Ammon's horn (tissue), 1 donor: Measurements from ENCODE around the gene LANCL2.
"Not testable (repeated sequence)": the region's sequence is repeated elsewhere in the genome, so short reads cannot be mapped to it uniquely, and the experiment has no call there.

Source experiments
- DNase-seq: peaks from one replicate; pipeline ENCODE4 v3.0.0-alpha.2; 2016; ENCODE audit warnings: low spot score

The LANCL2 gene

DNA sequence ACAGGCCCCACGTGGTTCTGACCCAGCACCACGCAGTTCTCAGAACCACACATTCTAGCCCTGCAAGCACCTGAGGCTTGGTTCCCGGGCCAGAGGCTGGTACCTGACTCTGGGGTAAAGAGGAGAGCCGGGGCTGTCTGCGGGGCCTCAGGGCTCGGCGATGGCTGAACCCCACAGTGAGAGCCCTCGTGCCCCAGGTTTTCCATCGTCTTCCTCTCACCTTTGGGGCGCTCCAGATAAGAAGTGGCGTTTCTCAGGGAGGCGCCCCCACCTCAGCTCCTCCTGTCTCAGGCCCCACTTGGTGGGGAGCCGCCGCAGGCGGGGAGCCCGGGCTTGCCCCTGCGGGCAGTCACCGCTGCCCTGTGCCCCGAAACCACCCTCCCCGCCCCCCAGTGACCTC, 2.2 kb upstream of the LANCL2 start:
- no peak for DNase-seq

DNA sequence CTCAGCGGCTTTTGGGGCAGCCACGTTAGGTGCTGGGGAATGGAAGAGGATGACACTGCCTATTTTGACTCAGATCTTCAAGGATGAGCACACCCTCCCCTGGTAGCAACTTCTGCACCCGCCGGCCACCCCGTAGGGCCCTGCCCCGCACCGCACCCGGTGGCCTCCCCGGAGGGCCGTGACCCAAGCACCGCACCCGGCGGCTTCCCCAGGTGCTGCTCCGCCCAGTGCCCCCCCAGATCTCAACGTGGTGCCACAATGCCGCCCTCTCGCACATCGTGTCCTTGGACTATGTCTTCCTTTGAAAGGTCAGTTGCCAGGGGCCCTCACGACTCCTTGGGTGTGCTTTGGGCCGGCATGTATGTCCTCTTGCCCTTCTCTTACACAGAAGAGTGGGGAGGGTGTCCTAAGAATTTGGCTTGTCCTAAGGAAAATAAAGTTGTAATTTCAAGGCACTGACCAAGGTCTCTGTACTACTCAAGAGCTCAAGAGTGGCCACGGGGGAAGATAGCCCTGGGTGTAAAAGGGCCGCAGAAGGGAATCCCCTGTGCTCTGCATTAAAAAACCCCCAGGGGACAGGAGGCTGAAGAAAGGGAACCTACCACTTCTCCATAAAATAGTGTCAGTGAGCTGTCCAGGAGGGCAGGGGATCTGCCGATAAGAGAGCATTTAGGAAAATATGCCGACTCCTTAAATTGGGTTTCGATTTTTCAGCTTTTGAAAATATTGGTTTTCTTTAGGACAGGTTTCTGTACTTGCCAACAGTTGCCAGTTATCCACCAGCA, 1.6 kb upstream of the LANCL2 start:
- no peak for DNase-seq

DNA sequence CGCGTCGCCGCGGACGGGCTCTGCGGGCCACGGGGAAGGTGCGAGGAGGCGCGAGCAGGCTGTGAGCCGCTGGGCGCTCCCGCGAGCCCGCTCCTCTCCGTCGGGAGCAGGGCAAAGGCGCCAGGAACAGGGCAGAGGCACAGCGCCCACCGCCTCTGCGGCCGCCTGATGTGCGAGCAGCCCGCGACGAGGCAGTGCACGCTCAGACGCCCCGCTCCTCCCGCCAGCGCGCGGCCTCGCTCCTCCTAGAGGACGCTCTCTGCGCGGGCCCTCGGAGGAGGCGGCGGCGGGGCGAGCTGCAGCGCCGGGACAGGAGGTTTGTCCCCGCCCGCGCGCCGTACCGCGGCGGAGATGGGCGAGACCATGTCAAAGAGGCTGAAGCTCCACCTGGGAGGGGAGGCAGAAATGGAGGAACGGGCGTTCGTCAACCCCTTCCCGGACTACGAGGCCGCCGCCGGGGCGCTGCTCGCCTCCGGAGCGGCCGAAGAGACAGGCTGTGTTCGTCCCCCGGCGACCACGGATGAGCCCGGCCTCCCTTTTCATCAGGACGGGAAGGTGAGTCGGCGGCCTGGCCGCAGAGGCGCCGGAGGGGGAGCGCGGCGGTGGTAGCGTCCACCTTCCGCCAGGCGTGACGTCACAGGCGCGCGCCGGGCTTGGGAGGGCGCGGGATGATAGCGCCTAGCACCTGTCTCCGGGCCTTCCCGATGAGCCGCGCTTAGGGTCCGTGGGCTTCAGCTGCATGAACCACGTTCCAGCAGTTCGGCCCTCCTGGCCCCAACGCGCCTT, 731 bp downstream of the LANCL2 start:
- DNase-seq = peak; percentile 96

DNA sequence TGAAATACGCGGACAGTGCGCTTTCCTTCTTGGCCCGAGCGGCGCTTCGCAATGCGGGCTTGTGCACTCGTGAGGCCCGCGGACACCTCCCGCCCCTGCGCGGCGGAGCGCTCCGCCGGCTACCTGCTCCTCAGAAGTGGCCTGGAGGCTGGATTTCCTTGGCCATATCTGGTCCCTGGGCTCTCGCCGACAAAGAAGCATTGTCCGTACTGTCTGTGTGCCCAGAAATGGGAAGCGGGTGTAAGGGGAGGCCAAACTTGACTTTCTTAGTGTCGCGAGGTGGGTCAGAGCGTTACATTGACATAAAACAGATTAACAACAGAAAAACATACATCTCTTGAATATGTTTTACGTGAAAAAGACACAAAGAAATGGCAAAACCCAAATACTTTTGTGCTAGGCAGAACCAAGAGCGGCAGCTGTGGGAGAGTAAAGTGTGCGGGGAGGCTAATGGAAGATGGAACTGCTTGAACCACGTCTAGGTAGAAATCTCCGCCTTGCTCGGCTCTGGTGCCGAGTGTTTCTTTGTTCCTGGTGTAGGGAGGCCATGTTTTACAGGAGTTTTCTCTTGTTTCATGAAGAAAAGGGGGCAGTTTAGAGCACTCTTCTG, 1.4 kb downstream of the LANCL2 start:
- no peak for DNase-seq

DNA sequence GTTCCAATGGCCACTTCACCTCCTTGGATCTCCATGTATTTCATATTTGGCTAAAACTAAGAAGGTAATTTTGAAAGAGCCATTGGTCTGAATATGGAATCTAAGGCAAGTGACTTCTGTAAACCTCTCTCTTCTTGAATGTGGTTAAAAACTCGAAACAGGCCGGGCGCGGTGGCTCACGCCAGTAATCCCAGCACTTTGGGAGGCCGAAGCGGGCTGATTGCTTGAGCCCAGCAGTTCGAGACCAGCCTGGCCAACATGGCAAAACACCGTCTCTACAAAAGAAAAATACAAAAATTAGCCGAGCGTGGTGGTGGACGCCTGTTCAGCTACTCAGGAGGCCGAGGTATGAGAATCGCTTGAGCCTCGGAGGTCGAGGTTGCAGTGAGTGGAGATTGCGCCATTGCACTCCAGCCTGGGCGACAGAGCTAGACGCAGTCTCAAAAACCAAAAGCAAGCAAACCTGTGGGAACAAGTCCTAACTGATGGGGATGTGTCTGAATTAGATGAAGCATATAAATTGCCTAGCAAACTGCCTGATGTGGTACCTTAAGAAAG, 2.2 kb downstream of the LANCL2 start:
- no peak for DNase-seq

DNA sequence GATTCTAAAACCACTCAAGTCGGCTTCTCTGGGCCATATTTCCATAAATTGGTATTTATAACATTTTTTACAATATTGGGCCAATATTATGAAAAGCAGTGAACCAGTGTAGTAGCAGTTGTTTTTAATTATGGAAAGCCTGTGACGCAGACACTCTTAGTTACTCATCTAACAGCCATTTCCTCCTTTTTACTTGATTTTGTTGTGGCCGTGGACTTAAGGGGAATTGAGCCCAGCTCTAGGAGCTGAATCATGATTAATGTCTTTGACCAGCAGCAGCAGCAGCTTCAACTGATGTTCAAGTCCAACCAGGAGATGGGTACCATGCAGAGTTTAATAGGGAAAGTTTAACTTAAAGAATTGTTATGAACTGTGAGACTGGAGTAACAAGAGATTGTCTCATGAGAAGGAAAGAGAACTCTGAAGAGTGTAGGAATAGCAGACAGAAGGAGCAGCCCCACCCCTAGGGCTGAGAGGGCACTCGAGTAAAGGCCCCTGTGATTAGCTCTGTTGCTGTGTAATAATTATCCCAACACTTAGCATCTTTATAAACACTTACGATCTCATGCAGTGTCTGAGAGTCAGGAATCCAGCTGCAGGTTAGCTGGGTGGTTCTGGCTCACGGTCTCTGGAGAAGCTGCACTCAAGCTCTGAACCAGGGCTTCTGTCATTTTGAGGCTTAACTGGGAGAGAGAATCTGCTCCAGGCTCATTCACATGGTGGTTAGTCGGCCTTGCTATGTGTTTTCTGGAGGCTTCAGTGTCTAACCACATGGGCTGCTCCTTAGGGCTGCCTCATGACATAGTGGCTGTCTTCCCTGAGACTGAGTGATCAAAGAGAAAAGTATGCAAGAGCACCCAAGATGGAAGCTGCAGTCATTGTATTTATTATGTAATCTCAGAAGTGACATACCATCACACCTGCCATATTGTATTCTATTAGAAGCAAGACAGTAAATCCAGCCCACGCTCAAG, 4.6 kb downstream of the LANCL2 start:
- no peak for DNase-seq

DNA sequence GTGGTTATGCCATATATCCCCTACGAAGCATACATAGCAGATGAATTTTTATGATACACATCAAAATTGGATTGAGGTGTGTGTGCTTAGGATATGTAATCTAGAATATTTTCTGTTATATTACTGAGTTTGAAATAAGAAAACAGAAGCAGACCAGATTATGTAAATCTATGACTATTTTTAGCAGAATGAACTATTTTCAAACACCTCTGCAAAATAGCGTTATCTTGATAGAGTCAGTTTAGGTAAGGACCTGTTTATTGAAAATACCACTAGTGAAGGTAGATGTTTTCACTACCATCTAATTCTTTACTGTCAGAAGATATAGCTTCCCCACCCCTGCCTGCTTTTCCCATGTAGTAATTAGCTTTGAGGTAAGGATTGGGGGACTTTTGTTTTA, 9.1 kb downstream of the LANCL2 start:
- DNase-seq = no peak

DNA sequence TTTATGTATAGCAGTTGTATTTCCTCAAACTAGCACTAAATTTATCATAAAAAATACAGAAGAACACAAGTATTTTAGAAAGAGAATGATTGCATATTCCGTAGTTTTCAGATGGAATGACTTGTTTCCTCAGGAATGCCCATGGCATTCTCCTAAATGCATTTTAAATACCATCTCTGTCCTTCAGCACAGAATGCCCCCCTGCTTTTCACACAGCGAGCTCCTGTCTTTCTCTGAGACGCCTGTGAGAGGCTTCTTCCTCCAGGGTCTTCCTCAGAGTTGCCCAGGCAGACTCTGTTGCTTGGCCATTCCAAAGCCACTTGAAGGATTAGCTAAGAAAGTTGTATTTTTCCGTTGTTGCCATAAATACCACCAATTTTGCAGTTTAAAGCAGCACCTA, 10.1 kb downstream of the LANCL2 start:
- no peak for DNase-seq

DNA sequence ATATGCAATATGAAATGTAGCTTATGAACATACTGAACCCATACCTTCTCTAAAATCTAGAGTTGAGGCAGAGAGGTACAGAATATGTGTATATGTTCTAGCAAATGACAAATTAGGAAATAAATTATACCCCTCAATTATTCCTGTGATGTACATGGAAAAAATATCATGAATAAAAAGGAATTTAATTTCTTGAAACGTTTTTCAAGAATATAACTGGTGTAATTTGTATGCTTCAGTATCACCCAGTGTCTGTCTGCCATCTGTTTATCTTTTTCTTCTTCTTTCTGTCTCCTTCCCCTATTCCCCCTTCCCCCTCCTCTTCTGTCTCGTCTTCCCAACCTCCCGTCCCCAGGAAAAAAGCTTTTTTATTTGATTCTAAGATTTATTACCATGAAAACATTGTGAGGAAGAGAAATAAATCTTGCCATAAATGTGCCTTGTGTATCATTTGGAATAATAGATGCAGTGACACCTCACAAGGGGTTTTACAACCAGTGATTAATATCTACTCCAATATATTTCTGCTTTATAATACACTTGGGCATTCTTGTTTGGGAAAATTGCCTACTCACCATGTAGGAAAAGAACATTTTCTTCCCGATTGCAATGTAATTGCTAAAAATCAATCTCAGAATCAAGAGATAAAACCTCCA, 12.2 kb downstream of the LANCL2 start:
- no peak for DNase-seq

DNA sequence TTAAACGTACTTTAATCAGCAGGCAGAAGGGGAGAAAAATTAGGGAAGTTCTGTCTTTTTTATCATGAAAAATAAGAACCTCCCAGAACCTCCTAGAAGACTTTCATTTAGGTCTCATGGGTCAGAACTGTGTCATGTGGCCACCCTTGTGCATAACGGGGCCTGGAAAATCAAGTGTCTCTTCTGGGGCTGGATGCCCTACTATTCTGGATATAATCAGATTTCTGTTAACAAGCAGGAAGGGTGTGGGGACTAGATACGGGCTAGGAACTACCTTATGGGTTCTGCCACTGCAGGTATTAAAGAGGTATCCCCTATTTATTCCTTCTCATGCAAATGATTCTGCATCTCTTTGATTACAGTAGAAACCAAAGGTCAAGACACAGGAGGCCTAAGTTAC, 14.1 kb downstream of the LANCL2 start:
- DNase-seq = no peak

DNA sequence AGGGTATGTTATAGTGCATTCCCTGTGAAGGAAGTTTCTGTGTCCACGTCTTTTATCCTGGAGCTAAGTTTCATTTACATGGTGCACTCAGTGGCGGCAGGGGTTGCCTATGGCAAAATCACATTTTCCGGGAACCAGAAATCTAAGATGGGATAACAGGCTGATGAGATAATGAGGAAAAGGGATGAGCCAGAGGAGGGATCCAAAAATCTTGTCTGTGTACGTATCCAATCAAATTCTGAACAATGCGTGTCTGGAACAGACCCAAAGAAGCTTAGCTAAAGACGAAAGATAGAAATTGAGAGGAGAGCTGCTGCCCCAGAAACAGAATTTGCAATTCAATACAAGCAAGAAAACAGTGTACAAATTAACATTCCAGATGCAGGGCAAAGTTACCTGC, 16.1 kb downstream of the LANCL2 start:
- DNase-seq = no peak

DNA sequence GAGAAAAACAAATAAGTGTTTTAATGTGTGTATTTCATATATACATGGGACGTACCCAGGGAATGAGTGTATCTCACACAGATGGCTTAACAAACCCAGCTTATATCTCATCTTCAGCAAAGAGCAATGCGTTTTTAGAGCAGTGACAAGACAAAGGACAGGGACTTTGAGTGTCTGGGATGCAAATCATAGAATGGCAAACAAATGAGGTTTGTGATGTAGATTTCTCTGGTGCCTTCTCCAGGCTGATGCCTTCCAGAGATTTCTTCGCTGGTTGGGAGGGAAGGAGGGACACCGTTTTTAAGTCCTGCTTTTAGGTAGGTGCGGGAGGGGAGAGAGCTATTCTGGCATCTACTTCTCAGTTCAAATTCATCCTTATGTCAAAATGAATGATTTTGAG, 16.6 kb downstream of the LANCL2 start:
- peak; percentile 38 for DNase-seq

DNA sequence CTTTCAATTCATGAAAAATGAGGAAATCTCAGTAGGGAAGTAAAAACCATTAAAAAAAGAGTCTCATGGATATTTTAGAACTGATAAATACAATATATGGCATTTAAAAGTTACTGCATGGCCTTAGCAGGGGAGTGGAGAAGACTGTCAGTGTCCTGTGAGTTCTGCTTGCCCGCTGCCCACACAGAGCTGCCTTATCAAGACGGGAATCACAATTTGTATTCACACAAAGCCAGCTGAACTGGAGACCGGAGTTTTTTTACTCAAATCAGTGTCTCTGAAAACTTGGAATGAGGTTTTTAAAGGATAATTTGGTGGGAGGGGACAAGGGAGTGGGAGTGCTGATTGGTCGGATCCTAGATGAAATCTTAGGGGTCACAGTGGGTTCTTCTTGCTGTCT, 17.1 kb downstream of the LANCL2 start:
- DNase-seq = no peak

DNA sequence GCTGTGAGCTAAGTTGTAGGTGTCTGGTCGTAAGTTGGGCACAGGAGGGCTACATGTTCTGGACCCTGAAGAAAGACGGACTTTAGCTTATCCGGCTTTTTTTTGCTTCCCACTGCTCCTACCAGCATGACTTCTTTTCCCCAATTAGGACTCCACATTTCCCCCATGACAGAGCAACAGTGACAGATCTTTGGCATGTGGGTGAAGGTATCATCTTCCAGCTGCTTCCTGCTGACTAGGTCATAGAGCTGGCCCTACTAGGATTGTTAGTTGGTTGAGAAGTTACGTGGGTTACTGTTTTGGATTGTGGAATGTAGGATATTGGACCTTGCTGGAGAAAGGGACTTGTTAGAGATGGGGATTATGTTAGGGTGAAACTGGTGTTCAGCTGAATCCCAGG, 21.4 kb downstream of the LANCL2 start:
- no peak for DNase-seq

DNA sequence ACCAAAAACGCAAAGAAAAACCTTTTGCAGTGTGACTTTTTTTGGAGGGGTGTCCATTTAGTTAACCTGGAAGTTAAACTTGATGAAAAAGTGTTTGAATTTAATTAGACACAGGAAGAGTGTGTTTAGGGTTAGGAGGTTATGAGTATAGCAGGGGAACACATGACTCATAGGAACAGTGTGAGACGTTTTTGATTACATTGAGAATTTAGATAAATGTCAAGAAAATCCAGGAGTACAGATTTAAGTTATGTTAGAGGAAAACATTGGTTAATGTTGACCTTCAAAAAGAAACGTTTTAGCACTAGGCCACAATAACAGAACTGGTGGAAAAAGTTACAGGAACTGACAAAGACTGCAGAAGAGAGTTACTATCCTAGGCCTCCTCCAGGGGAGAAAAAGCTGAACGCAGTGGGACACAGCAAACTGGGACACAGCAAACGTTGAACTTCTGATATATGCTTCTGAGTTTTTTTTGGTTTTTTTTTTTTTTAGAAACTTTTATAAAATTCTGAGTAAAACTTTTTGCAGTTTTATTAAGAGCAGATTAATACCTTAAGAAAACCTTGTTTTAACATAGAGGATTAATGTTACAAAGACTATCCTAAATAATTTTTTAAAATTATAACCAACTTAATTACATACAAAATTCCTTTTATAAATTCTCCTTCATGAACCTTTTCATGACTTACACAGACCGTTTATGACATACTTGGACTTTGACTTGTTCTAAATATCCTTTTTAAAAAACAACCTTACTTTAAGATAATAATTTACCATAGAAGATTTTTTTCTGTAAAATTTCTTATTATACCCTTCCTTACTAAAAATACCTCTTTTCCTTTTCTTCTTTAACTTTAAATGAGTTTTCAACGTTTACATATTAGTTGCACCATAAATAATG, 22.2 kb downstream of the LANCL2 start:
- no peak for DNase-seq

DNA sequence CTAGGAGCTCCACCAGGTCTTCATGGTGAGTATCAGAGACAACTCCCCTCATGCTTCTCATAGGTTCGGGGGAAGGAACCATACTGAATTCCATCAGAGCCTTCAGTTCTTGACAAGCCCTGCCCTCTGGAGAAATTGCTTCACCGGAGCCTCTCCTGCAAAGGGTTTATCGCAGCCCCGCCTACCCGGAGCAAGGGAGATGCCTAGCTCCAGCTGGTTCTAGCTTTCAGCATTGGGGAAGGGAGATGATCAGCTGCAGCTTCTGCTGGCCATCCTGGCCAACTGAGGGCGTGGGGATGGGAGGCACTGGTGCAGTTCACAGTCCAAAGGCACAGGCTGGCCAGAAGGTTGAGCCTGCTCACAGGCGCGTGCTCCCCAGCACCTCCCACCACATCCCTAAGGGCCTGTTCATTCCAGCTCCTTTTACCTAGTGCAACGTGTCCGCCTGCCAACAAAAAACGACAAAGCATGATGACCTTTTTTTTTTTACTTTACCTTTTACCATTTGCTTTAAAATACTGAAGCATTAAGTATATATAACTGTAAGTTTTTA, 31.2 kb downstream of the LANCL2 start:
- no peak for DNase-seq

DNA sequence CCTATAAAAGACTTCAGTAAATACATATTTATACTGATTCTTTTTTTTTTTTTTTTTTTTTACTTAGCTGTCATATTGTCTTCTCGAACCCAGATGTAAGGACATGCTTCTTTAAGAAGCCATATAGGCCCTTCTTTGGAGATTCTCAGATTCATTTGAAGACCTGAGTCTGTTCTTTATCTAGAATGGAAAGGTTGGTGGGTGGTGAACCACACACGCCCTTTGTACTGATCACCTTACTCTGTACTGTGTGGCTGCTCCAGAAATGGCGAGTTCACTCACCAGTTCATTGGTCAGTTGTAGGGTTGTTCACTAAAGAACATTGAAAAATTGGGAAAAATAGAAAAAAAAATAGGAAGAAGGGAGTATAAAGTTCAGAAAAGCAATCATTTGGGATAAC, 32.5 kb downstream of the LANCL2 start:
- no peak for DNase-seq

DNA sequence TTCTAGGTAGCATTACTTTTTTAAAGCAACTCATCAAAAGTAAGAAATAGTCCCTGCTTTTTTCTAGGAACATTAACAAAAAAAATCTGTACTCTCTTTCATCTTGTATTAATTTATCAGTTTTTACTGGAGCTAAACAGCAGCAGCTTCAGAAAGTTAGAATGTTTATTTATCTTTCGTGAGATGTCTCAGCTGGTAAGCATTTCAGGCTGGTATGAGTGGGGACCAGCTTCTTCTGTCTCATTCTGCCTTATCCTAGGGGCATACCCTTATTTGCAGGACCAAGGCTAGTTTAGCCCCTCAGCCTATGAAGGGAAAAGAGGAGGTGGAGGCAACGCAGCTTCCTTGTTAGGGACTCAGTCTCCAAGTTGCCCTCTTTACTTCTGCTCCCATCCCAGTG, 35.1 kb downstream of the LANCL2 start:
- DNase-seq = no peak

DNA sequence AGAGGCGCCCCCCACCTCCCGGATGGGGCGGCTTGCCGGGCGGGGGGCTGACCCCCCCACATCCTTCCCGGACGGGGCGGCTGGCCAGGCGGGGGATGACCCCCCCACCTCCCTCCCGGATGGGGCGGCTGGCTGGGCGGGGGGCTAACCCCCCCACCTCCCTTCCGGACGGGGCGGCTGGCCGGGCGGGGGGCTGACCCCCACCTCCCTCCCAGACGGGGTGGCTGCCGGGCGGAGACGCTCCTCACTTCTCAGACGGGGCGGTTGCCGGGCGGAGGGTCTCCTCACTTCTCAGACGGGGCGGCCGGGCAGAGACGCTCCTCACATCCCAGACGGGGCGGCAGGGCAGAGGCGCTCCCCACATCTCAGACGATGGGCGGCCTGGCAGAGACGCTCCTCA, 37.4 kb downstream of the LANCL2 start:
- DNase-seq = not testable (repeated sequence)
